ENCODE data around the gene IL9. TPM values are rescaled to one million over a fixed set of nuclear protein-coding genes. Genes with fewer than 3 reads are reported as not detected.

Gene IL9
- total RNA-seq, 1 donor from 2014 or later = not detected

DNA sequence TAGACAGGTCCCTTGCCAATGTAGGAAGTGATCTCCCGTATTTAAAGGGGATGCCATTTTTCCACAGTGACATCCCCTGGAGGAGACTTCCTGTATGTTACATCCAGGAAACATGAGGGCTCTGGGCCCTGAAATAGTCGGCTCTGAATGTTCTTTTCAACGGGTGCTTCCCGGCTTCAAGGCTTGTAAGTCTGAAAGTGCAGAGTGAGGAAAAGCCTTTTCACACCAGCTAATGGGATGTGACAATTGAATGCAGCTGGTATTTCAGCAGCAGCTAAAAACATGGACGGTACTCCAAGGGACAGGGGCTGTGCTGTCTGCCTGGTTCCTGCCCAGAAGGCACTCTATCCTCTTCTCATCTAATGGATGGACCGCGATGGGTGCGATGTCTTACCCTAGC is 1.4 kb downstream of the IL9 start:
- no peak overlapping the region for H3K4me3 ChIP-seq (ENCODE audit: low read length in 3 of 3)
- no peaks in the 10 kb centered on the region for H3K4me1 ChIP-seq (ENCODE audit: control insufficient read depth in 3 of 3, insufficient read depth in 3 of 3, low read length in 3 of 3)
- H3K27me3 ChIP-seq (ENCODE audit: control insufficient read depth in 3 of 3, insufficient read depth in 3 of 3, low read length in 3 of 3) = peaks cover 0 to 6% (median 4%) of the 10 kb centered on the region in 3 donors
- H3K9ac ChIP-seq (ENCODE audit: low read depth in 1 of 3, low read length in 3 of 3) = no peak overlapping the region
- no peak overlapping the region for H3K27ac ChIP-seq (ENCODE audit: low read depth, low read length)
- H3K36me3 ChIP-seq (ENCODE audit: control insufficient read depth in 3 of 3, insufficient read depth in 3 of 3, low read length in 3 of 3) = no peaks in the 10 kb centered on the region
- H3K9me3 ChIP-seq (ENCODE audit: control insufficient read depth in 3 of 3, low read length in 3 of 3) = no peaks in the 10 kb centered on the region

DNA sequence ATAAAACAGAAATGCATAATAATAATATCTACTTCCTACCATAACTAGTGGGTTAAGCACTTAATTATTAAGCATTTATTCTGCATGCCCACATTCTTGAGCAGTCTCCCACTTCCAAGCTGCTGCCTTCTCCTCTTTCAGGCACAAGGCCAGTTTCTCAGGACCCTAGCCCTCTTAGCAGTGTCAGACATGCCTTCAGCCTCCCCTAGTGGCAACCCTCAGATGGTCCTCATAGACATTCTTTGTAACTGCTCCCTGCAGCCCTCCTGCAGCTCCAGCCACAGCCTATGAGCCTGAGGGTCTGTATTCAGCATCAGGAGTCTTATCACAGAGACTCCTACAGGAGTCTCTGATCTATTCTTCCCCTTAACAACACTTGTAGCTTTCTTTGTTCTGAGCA is 3.9 kb downstream of the IL9 start:
- no peaks in the 10 kb centered on the region for H3K36me3 ChIP-seq (ENCODE audit: control insufficient read depth in 3 of 3, insufficient read depth in 3 of 3, low read length in 3 of 3)
- H3K4me3 ChIP-seq (ENCODE audit: low read length in 3 of 3) = no peak overlapping the region
- no peaks in the 10 kb centered on the region for H3K9me3 ChIP-seq (ENCODE audit: control insufficient read depth in 3 of 3, low read length in 3 of 3)
- H3K4me1 ChIP-seq (ENCODE audit: control insufficient read depth in 3 of 3, insufficient read depth in 3 of 3, low read length in 3 of 3) = peaks cover 0 to 2% (median 0%) of the 10 kb centered on the region in 3 donors
- no peak overlapping the region for H3K27ac ChIP-seq (ENCODE audit: low read depth, low read length)
- no peak overlapping the region for H3K9ac ChIP-seq (ENCODE audit: low read depth in 1 of 3, low read length in 3 of 3)
- peaks cover 0 to 6% (median 3%) of the 10 kb centered on the region in 3 donors for H3K27me3 ChIP-seq (ENCODE audit: control insufficient read depth in 3 of 3, insufficient read depth in 3 of 3, low read length in 3 of 3)

DNA sequence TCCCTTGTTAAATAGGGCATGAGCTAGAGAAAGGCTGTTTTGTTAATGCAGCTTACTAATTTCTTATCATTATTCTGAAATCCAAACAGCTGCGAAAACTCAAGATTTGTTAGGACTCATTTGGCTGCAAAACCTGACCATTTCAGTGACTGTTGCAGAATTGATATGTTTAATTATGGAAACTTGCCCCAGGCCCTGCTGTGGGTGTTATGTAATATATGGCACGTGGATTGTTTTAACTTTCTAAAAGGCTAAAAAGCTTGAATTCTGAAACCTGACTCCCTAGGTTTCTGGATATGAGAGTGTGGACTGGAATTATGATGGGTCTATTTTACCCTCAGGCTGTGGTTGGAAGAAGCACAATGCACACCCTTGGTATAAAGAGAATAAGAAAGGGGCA is 4.4 kb downstream of the IL9 start:
- peaks cover 0 to 2% (median 0%) of the 10 kb centered on the region in 3 donors for H3K4me1 ChIP-seq (ENCODE audit: control insufficient read depth in 3 of 3, insufficient read depth in 3 of 3, low read length in 3 of 3)
- H3K4me3 ChIP-seq (ENCODE audit: low read length in 3 of 3) = no peak overlapping the region
- H3K9ac ChIP-seq (ENCODE audit: low read depth in 1 of 3, low read length in 3 of 3) = no peak overlapping the region
- H3K27ac ChIP-seq (ENCODE audit: low read depth, low read length) = no peak overlapping the region
- H3K9me3 ChIP-seq (ENCODE audit: control insufficient read depth in 3 of 3, low read length in 3 of 3) = no peaks in the 10 kb centered on the region
- peaks cover 0 to 6% (median 3%) of the 10 kb centered on the region in 3 donors for H3K27me3 ChIP-seq (ENCODE audit: control insufficient read depth in 3 of 3, insufficient read depth in 3 of 3, low read length in 3 of 3)
- H3K36me3 ChIP-seq (ENCODE audit: control insufficient read depth in 3 of 3, insufficient read depth in 3 of 3, low read length in 3 of 3) = no peaks in the 10 kb centered on the region

DNA sequence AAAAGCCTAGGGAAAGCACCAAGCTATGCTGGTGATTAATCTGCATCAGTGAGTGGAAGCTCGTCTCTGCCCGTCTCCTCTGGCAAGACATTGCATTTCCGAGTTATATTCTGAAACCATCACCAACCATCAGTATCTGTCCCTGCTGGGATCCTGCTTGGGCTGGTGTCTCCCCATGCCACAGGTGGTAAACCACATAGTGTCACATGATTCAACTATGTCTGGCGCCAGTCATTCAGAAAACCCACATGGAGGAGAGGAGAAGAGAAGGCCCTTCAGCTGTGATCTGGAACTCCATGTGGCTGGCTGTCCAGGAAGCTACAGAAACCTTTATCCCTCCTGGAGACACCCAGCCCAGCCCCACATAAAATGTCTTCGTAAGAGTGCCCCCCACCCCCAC is 4.8 kb downstream of the IL9 start:
- Histone ChIP-seq H3K4me3 (ENCODE audit: low read length in 3 of 3) (no peak overlapping the region), H3K4me1 (ENCODE audit: control insufficient read depth in 3 of 3, insufficient read depth in 3 of 3, low read length in 3 of 3) (peaks cover 0 to 2% (median 0%) of the 10 kb centered on the region in 3 donors), H3K27me3 (ENCODE audit: control insufficient read depth in 3 of 3, insufficient read depth in 3 of 3, low read length in 3 of 3) (peaks cover 0 to 6% (median 3%) of the 10 kb centered on the region in 3 donors), H3K9me3 (ENCODE audit: control insufficient read depth in 3 of 3, low read length in 3 of 3) (no peaks in the 10 kb centered on the region), H3K36me3 (ENCODE audit: control insufficient read depth in 3 of 3, insufficient read depth in 3 of 3, low read length in 3 of 3) (no peaks in the 10 kb centered on the region), H3K27ac (ENCODE audit: low read depth, low read length) (no peak overlapping the region), H3K9ac (ENCODE audit: low read depth in 1 of 3, low read length in 3 of 3) (no peak overlapping the region)

DNA sequence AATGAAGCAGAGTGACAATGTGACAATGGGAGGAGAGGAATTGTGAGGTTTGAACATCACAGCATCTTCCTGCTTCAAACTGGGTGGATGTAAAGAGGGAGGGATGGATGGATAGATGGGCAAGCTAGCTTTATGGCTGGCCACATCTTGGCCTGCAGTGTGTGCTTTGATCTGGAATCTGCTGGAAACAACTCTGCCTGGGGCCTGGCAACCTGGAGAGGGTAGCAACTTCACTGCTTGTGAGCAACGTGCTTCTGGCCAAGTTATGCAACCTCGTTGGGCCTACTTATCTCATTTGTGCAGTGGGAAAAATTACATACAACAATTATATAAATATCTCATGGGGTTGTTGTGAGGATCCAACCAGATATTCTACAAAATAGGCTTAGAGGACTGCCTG is 5.3 kb downstream of the IL9 start:
- Histone ChIP-seq H3K36me3 (ENCODE audit: control insufficient read depth in 3 of 3, insufficient read depth in 3 of 3, low read length in 3 of 3) (no peaks in the 10 kb centered on the region), H3K27me3 (ENCODE audit: control insufficient read depth in 3 of 3, insufficient read depth in 3 of 3, low read length in 3 of 3) (peaks cover 2 to 8% (median 3%) of the 10 kb centered on the region in 3 donors), H3K4me3 (ENCODE audit: low read length in 3 of 3) (no peak overlapping the region), H3K9ac (ENCODE audit: low read depth in 1 of 3, low read length in 3 of 3) (no peak overlapping the region), H3K4me1 (ENCODE audit: control insufficient read depth in 3 of 3, insufficient read depth in 3 of 3, low read length in 3 of 3) (peaks cover 0 to 2% (median 0%) of the 10 kb centered on the region in 3 donors), H3K9me3 (ENCODE audit: control insufficient read depth in 3 of 3, low read length in 3 of 3) (no peaks in the 10 kb centered on the region), H3K27ac (ENCODE audit: low read depth, low read length) (no peak overlapping the region)

DNA sequence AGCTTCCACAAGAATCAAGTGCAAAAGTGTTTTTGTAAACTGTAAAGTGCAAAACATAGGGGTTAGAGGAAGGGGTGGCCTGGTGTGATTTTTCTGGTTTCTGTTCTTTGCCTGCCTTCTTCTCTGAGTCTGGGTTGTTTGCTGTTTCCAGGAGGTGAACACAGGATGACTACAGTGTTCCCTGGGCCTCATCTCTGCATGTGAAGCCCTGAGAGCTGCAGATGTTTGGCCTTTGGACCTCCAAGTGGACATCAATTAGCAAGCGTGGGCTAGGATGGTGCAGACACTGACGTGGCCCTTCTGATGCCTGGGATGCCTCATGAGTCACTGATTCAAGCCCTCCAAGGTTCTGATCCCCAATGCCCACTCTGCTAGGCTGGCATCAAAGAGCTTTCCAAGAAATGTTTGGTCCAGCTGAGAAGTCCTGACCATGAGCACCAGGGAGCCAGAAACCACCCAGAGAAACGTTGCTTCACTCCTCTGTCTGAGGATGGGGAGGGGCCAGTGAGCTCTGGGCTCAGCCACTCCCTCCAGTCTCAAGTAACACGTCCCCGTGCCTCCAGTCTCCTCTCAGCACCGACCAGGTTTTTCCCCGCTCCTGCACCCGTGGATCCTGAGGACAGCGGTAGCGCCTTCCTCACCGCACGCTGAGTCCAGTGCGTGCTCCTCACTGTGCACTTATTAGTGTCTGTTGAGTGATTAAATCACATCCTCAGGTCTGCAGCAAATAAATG is 7.6 kb downstream of the IL9 start:
- Histone ChIP-seq H3K36me3 (ENCODE audit: control insufficient read depth in 3 of 3, insufficient read depth in 3 of 3, low read length in 3 of 3) (no peaks in the 10 kb centered on the region), H3K27me3 (ENCODE audit: control insufficient read depth in 3 of 3, insufficient read depth in 3 of 3, low read length in 3 of 3) (peaks cover 9 to 13% (median 13%) of the 10 kb centered on the region in 3 donors), H3K4me3 (ENCODE audit: low read length in 3 of 3) (no peak overlapping the region), H3K9ac (ENCODE audit: low read depth in 1 of 3, low read length in 3 of 3) (no peak overlapping the region), H3K9me3 (ENCODE audit: control insufficient read depth in 3 of 3, low read length in 3 of 3) (no peaks in the 10 kb centered on the region), H3K4me1 (ENCODE audit: control insufficient read depth in 3 of 3, insufficient read depth in 3 of 3, low read length in 3 of 3) (peaks cover 0 to 2% (median 0%) of the 10 kb centered on the region in 3 donors), H3K27ac (ENCODE audit: low read depth, low read length) (no peak overlapping the region)

DNA sequence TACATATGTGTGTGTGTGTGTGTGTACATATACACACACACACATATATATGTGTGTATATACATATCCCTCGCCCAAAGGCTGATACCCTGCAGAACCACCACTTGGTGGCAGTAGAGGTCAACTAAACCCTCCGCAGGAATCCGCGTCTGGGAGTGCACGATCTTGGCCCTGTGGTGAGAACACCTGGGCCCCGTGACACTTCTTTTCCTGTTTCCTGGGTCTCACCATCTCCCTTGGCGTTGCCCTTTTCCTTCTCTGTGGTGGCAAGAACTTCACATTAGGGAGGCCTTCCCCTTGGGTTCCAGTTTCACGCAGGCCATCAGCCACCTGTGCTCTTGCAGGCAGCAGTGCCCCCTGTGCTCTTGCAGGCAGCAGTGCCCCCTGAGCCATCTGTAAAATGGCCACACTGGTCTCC is 8.2 kb downstream of the IL9 start:
- no peak overlapping the region for H3K4me3 ChIP-seq (ENCODE audit: low read length in 3 of 3)
- H3K27me3 ChIP-seq (ENCODE audit: control insufficient read depth in 3 of 3, insufficient read depth in 3 of 3, low read length in 3 of 3) = peaks cover 9 to 13% (median 13%) of the 10 kb centered on the region in 3 donors
- H3K4me1 ChIP-seq (ENCODE audit: control insufficient read depth in 3 of 3, insufficient read depth in 3 of 3, low read length in 3 of 3) = peaks cover 0 to 2% (median 0%) of the 10 kb centered on the region in 3 donors

DNA sequence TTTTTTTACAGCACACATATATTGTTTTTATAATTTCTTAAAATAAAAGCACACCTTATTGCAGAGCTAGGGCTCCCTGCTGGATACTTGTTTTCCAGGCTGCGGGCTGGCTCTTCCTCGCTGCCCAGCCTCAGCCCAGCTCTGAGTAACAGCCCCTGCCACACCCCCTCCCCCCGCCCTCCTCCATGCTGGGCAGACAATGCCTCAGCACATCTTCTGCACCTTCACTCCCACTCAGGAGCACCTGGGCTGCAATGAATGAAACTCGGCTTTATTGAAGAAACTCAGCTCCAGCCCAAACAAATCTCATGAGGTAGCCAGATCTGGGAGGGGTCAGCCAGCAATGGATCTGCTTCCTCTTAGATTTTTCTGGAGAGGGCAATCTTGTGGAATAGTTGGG is 9.5 kb downstream of the IL9 start:
- no peak overlapping the region for H3K4me3 ChIP-seq (ENCODE audit: low read length in 3 of 3)

More for the DNA sequence above, 8.2 kb downstream of the IL9 start:
- no peaks in the 10 kb centered on the region for H3K36me3 ChIP-seq (ENCODE audit: control insufficient read depth in 3 of 3, insufficient read depth in 3 of 3, low read length in 3 of 3)
- H3K9me3 ChIP-seq (ENCODE audit: control insufficient read depth in 3 of 3, low read length in 3 of 3) = no peaks in the 10 kb centered on the region
- no peak overlapping the region for H3K27ac ChIP-seq (ENCODE audit: low read depth, low read length)
- H3K9ac ChIP-seq (ENCODE audit: low read depth in 1 of 3, low read length in 3 of 3) = no peak overlapping the region

DNA sequence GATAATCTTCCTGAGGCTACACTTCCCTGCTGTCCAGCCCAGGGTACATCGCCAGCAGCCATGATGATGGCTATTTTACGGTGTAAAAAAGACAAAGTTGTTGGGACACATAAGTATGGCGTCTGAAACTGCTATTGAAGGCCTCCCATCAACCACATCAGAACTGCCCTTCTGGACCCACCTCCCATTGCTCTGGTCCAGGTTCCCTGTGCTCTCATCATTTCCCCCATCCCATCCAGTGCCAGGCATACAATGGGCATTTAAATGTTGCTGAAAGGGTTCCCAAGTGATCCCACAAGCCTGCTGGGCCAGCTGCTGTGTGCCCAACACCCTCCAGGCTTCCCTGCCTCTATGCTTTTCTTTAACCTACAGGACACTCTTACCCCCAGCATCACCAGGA is 10.6 kb downstream of the IL9 start:
- no peak overlapping the region for H3K27ac ChIP-seq (ENCODE audit: low read depth, low read length)
- no peak overlapping the region for H3K4me3 ChIP-seq (ENCODE audit: low read length in 3 of 3)
- H3K36me3 ChIP-seq (ENCODE audit: control insufficient read depth in 3 of 3, insufficient read depth in 3 of 3, low read length in 3 of 3) = no peaks in the 10 kb centered on the region
- H3K9me3 ChIP-seq (ENCODE audit: control insufficient read depth in 3 of 3, low read length in 3 of 3) = no peaks in the 10 kb centered on the region
- no peak overlapping the region for H3K9ac ChIP-seq (ENCODE audit: low read depth in 1 of 3, low read length in 3 of 3)
- H3K4me1 ChIP-seq (ENCODE audit: control insufficient read depth in 3 of 3, insufficient read depth in 3 of 3, low read length in 3 of 3) = peaks cover 0 to 2% (median 2%) of the 10 kb centered on the region in 3 donors
- peaks cover 9 to 13% (median 13%) of the 10 kb centered on the region in 3 donors for H3K27me3 ChIP-seq (ENCODE audit: control insufficient read depth in 3 of 3, insufficient read depth in 3 of 3, low read length in 3 of 3)

More for the DNA sequence above, 9.5 kb downstream of the IL9 start:
- H3K27ac ChIP-seq (ENCODE audit: low read depth, low read length) = no peak overlapping the region
- no peak overlapping the region for H3K9ac ChIP-seq (ENCODE audit: low read depth in 1 of 3, low read length in 3 of 3)
- peaks cover 0 to 2% (median 1%) of the 10 kb centered on the region in 3 donors for H3K4me1 ChIP-seq (ENCODE audit: control insufficient read depth in 3 of 3, insufficient read depth in 3 of 3, low read length in 3 of 3)
- peaks cover 9 to 13% (median 13%) of the 10 kb centered on the region in 3 donors for H3K27me3 ChIP-seq (ENCODE audit: control insufficient read depth in 3 of 3, insufficient read depth in 3 of 3, low read length in 3 of 3)
- H3K9me3 ChIP-seq (ENCODE audit: control insufficient read depth in 3 of 3, low read length in 3 of 3) = no peaks in the 10 kb centered on the region
- no peaks in the 10 kb centered on the region for H3K36me3 ChIP-seq (ENCODE audit: control insufficient read depth in 3 of 3, insufficient read depth in 3 of 3, low read length in 3 of 3)

DNA sequence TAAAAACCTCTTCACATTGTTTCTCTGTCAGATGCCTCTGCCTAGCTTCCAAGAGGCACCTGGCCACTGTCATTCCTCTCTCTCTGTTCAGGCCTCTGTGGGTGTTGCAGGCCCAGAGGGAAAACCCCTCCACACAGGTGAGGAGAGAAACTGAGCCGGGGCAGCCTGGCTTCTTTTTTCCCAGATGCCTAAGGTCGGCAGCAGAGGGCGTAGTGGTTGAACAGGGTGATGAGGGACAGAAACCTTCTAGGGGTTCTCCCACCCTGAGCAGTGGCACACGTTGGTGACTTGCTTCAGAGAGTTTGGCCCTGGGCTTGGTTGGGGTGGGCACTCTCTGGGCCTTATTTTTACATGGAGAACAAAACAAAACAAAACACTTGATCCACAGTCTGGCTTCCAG is 12.2 kb downstream of the IL9 start:
- Histone ChIP-seq H3K36me3 (ENCODE audit: control insufficient read depth in 3 of 3, insufficient read depth in 3 of 3, low read length in 3 of 3) (no peaks in the 10 kb centered on the region), H3K4me3 (ENCODE audit: low read length in 3 of 3) (no peak overlapping the region), H3K4me1 (ENCODE audit: control insufficient read depth in 3 of 3, insufficient read depth in 3 of 3, low read length in 3 of 3) (peaks cover 10 to 14% (median 14%) of the 10 kb centered on the region in 3 donors), H3K27ac (ENCODE audit: low read depth, low read length) (no peak overlapping the region), H3K27me3 (ENCODE audit: control insufficient read depth in 3 of 3, insufficient read depth in 3 of 3, low read length in 3 of 3) (peaks cover 9 to 13% (median 13%) of the 10 kb centered on the region in 3 donors), H3K9ac (ENCODE audit: low read depth in 1 of 3, low read length in 3 of 3) (no peak overlapping the region), H3K9me3 (ENCODE audit: control insufficient read depth in 3 of 3, low read length in 3 of 3) (no peaks in the 10 kb centered on the region)

Measured in skeletal muscle tissue (tissue), 4 donors.